HL-60 (cell line): ENCODE results near the gene EFCC1.

Source experiments
- CTCF ChIP-seq: IDR thresholded peaks from one replicate; pipeline ENCODE4 v1.5.1; 2011; ENCODE audit warnings: low read length, control low read depth, inconsistent platforms; ENCODE audit not compliant: insufficient read depth
- GABPA ChIP-seq: IDR thresholded peaks from 2 replicates; pipeline ENCODE4 v1.6.1; 2012; ENCODE audit warnings: low read depth
- TF ChIP-seq, protein P1 (sequence below): IDR thresholded peaks from 2 replicates; pipeline ENCODE4 v1.6.1; 2012; ENCODE audit warnings: low read depth; ENCODE audit not compliant: insufficient replicate concordance

DNA sequence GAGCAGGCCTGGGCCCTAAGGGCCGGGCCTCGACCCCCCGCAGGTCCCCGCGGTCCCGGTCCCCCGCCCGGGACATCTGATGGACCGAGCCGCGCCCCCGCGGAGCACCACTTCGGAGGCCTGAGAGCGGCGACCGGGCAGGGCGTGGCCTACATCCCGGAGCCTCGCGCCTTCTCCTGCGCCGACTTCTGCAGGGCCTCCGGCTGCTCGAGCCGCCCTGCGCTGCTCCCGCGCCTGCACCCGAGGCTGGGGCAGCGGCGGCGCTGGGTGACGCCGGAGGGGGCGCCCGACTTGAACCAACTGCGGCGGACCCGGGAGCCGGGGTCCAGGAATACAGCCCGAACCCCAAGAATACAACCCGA is 44.6 kb downstream of the EFCC1 start:
- TF ChIP-seq CTCF, result no peak
- no peak for TF ChIP-seq GABPA
- TF ChIP-seq, protein P1, sequence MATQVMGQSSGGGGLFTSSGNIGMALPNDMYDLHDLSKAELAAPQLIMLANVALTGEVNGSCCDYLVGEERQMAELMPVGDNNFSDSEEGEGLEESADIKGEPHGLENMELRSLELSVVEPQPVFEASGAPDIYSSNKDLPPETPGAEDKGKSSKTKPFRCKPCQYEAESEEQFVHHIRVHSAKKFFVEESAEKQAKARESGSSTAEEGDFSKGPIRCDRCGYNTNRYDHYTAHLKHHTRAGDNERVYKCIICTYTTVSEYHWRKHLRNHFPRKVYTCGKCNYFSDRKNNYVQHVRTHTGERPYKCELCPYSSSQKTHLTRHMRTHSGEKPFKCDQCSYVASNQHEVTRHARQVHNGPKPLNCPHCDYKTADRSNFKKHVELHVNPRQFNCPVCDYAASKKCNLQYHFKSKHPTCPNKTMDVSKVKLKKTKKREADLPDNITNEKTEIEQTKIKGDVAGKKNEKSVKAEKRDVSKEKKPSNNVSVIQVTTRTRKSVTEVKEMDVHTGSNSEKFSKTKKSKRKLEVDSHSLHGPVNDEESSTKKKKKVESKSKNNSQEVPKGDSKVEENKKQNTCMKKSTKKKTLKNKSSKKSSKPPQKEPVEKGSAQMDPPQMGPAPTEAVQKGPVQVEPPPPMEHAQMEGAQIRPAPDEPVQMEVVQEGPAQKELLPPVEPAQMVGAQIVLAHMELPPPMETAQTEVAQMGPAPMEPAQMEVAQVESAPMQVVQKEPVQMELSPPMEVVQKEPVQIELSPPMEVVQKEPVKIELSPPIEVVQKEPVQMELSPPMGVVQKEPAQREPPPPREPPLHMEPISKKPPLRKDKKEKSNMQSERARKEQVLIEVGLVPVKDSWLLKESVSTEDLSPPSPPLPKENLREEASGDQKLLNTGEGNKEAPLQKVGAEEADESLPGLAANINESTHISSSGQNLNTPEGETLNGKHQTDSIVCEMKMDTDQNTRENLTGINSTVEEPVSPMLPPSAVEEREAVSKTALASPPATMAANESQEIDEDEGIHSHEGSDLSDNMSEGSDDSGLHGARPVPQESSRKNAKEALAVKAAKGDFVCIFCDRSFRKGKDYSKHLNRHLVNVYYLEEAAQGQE, result no peak
